ENCODE data around the gene KRT31. TPM values are rescaled to one million over a fixed set of nuclear protein-coding genes. Genes with fewer than 3 reads are reported as not detected.
"Not testable (repeated sequence)": the region's sequence is repeated elsewhere in the genome, so short reads cannot be mapped to it uniquely, and the experiment has no call there.

The KRT31 gene
- total RNA-seq, 1 experiment from 2014 or later = not detected

- Histone ChIP-seq H3K27me3 (no peaks in the 10 kb centered on the region), H3K27ac (no peak within 1 kb of the TSS), H3K4me1 (no peaks in the 10 kb centered on the region), H3K4me3 (no peak within 1 kb of the TSS), H3K9me3 (replicated peaks) (no peaks in the 10 kb centered on the region), H3K36me3 (no peaks in the 10 kb centered on the region)
- DNase-seq = no peak
Measured at GRCh38 chr17:41424111-41424635, 26.8 kb upstream of the KRT31 start, which contains the start of gene KRT37. KRT37 (minus strand) TSS chr17:41424585; CDS start chr17:41424523, 62 bp downstream.

DNA sequence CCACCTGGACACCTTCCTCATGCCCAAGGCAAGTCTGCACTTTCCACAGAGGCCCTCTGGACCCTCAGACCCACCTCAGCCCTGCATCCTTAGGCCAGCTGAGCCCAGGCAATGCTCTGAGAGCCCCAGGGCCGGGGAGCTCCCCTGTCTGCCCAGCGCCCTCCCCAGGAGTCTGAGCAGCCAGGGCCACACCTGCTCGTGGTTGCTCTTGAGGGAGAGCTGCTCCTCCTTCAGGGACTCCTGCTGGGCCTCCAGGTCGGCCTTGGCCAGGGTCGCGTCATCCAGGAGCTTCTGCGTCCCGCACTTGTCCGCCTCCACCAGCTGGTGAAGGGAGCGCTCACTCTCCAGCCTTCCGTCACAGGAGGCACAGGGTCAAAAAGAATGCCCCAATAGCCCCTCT is 25.2 kb upstream of the KRT31 start:
- H3K36me3 ChIP-seq; H3K27ac ChIP-seq; H3K9me3 ChIP-seq (replicated peaks); H3K4me1 ChIP-seq; DNase-seq; H3K4me3 ChIP-seq; H3K27me3 ChIP-seq: not testable (repeated sequence)

DNA sequence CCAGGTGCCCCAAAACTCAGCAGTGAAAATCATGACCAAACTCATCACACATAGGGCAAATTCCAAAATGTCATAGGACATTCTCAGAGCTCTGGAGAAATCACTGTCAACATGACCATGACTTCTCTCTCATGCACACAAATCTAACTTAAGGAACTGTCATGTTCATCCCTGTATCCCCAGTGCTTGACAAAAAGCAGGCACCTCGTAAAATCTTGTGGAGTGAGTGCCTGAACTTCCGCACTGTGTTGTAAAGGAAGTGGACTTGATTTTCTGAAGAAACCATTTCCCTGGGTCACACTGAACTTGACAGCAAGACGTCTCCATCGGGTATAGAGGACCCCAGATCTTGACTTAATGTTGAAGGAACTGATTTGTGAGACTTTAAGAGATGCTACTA is 24.2 kb upstream of the KRT31 start:
- DNase-seq = no peak
- Histone ChIP-seq H3K27me3 (no peaks in the 10 kb centered on the region), H3K36me3 (no peaks in the 10 kb centered on the region), H3K9me3 (replicated peaks) (no peaks in the 10 kb centered on the region), H3K4me1 (no peaks in the 10 kb centered on the region), H3K27ac (no peak overlapping the region), H3K4me3 (no peak overlapping the region)

DNA sequence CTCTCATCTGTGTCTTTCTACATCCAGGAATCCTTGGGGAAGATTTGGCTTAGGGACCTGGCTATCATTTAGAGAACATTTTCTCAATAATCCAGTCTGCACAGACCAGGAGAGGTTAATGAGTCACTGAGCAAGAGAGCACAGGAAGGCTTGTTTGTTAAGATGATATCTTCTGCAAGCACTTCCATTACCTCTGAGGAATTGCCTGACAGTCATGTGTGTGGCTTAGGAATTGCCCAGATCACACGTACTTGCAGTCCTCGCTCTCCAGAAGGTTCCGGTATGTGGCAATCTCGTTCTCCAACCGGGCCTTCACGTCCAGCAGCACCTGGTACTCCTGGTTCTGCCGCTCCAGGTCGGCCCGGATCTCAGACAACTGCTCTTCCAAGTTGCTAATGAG is 23.7 kb upstream of the KRT31 start:
- no peaks in the 10 kb centered on the region for H3K36me3 ChIP-seq
- H3K4me3 ChIP-seq = no peak overlapping the region
- H3K9me3 ChIP-seq (replicated peaks) = no peaks in the 10 kb centered on the region
- no peaks in the 10 kb centered on the region for H3K4me1 ChIP-seq
- H3K27ac ChIP-seq = no peak overlapping the region
- no peaks in the 10 kb centered on the region for H3K27me3 ChIP-seq
- DNase-seq = no peak

- no peaks in the 10 kb centered on the region for H3K4me1 ChIP-seq
- H3K9me3 ChIP-seq (replicated peaks) = no peaks in the 10 kb centered on the region
- H3K4me3 ChIP-seq = no peak overlapping the region
- no peaks in the 10 kb centered on the region for H3K27me3 ChIP-seq
- no peaks in the 10 kb centered on the region for H3K36me3 ChIP-seq
- H3K27ac ChIP-seq = no peak overlapping the region
- no peak for DNase-seq
Measured at GRCh38 chr17:41420134-41420533, 22.7 kb upstream of the KRT31 start.

GRCh38 chr17:41419716-41420115 is 22.3 kb upstream of the KRT31 start:
- Histone ChIP-seq H3K9me3 (replicated peaks) (no peaks in the 10 kb centered on the region), H3K4me1 (no peaks in the 10 kb centered on the region), H3K36me3 (no peaks in the 10 kb centered on the region), H3K27me3 (no peaks in the 10 kb centered on the region), H3K4me3 (no peak overlapping the region), H3K27ac (no peak overlapping the region)
- no peak for DNase-seq

GRCh38 chr17:41418116-41418860 is 20.9 kb upstream of the KRT31 start:
- Histone ChIP-seq H3K9me3 (replicated peaks) (no peaks in the 10 kb centered on the region), H3K4me3 (no peak overlapping the region), H3K27ac (no peak overlapping the region), H3K27me3 (no peaks in the 10 kb centered on the region), H3K36me3 (no peaks in the 10 kb centered on the region), H3K4me1 (no peaks in the 10 kb centered on the region)
- no peak for DNase-seq

- no peak overlapping the region for H3K27ac ChIP-seq
- no peaks in the 10 kb centered on the region for H3K4me1 ChIP-seq
- no peaks in the 10 kb centered on the region for H3K36me3 ChIP-seq
- H3K9me3 ChIP-seq (replicated peaks) = no peaks in the 10 kb centered on the region
- H3K4me3 ChIP-seq = no peak overlapping the region
- no peaks in the 10 kb centered on the region for H3K27me3 ChIP-seq
- no peak for DNase-seq
Measured at GRCh38 chr17:41417576-41418015, 20.2 kb upstream of the KRT31 start.

GRCh38 chr17:41417127-41417526 is 19.7 kb upstream of the KRT31 start:
- Histone ChIP-seq H3K27ac (no peak overlapping the region), H3K27me3 (no peaks in the 10 kb centered on the region), H3K9me3 (replicated peaks) (no peaks in the 10 kb centered on the region), H3K36me3 (no peaks in the 10 kb centered on the region), H3K4me1 (no peaks in the 10 kb centered on the region), H3K4me3 (no peak overlapping the region)
- DNase-seq = no peak

- Histone ChIP-seq H3K9me3 (replicated peaks) (no peaks in the 10 kb centered on the region), H3K4me3 (no peak overlapping the region), H3K36me3 (no peaks in the 10 kb centered on the region), H3K27me3 (no peaks in the 10 kb centered on the region), H3K27ac (no peak overlapping the region), H3K4me1 (no peaks in the 10 kb centered on the region)
- DNase-seq = no peak
Measured at GRCh38 chr17:41416479-41416878, 19.1 kb upstream of the KRT31 start.

GRCh38 chr17:41415833-41416335 is 18.5 kb upstream of the KRT31 start:
- Histone ChIP-seq H3K27ac (no peak overlapping the region), H3K4me1 (no peaks in the 10 kb centered on the region), H3K9me3 (replicated peaks) (no peaks in the 10 kb centered on the region), H3K36me3 (no peaks in the 10 kb centered on the region), H3K4me3 (no peak overlapping the region), H3K27me3 (no peaks in the 10 kb centered on the region)
- DNase-seq = no peak

- H3K4me1 ChIP-seq = no peaks in the 10 kb centered on the region
- no peak overlapping the region for H3K27ac ChIP-seq
- H3K36me3 ChIP-seq = no peaks in the 10 kb centered on the region
- no peak for DNase-seq
- no peaks in the 10 kb centered on the region for H3K9me3 ChIP-seq (replicated peaks)
- H3K27me3 ChIP-seq = no peaks in the 10 kb centered on the region
- H3K4me3 ChIP-seq = no peak overlapping the region
Measured at GRCh38 chr17:41415411-41415810, 18.0 kb upstream of the KRT31 start.

GRCh38 chr17:41413982-41414381 is 16.6 kb upstream of the KRT31 start:
- no peaks in the 10 kb centered on the region for H3K36me3 ChIP-seq
- no peak for DNase-seq
- H3K27ac ChIP-seq = no peak overlapping the region
- H3K27me3 ChIP-seq = no peaks in the 10 kb centered on the region
- H3K4me1 ChIP-seq = no peaks in the 10 kb centered on the region
- H3K4me3 ChIP-seq = no peak overlapping the region
- no peaks in the 10 kb centered on the region for H3K9me3 ChIP-seq (replicated peaks)

DNA sequence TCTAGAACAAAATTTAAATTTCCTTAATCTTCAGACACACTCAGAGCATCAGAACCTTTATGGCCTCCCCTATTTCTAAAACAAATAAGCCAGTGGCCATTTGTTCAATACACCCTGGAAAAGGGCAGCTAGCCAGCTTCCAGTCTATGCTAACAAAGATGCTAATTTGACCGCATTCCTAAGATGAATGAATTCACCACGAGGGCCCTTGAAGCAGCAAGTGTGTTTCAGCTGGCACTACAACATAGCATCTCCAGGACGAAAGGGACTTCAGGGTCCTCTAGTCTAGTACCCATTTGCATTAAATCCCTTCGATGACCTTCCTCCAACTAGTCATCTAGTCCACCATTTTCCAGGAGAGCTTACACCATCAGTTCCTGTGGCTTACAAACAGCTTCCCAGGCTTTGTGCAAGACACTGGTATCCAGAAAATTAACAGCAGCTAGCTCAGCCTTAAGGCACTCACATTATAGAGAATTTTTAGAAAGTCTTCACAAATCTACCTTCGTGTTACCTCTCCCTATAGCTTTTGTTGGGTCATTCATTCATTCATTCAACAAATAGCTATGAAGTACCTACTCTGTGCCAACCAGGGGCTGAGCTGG is 16.0 kb upstream of the KRT31 start:
- no peaks in the 10 kb centered on the region for H3K9me3 ChIP-seq (replicated peaks)
- H3K4me1 ChIP-seq = no peaks in the 10 kb centered on the region
- H3K36me3 ChIP-seq = no peaks in the 10 kb centered on the region
- no peaks in the 10 kb centered on the region for H3K27me3 ChIP-seq
- H3K4me3 ChIP-seq = no peak overlapping the region
- no peak for DNase-seq
- H3K27ac ChIP-seq = no peak overlapping the region

- Histone ChIP-seq H3K9me3 (replicated peaks) (no peaks in the 10 kb centered on the region), H3K36me3 (no peaks in the 10 kb centered on the region), H3K4me3 (no peak overlapping the region), H3K27me3 (no peaks in the 10 kb centered on the region), H3K4me1 (no peaks in the 10 kb centered on the region), H3K27ac (no peak overlapping the region)
- no peak for DNase-seq
Measured at GRCh38 chr17:41411072-41411840, 13.8 kb upstream of the KRT31 start.

Data from SJCRH30 (cell line).